T-helper 17 cell (primary cell): ENCODE data around the gene SERPINA5. TPM values are rescaled to one million over a fixed set of nuclear protein-coding genes. Genes with fewer than 3 reads are reported as not detected.
"Not testable (repeated sequence)": the region's sequence is repeated elsewhere in the genome, so short reads cannot be mapped to it uniquely, and the experiment has no call there.

ENCODE experiments used
- ATAC-seq: fragments of 150-1000 bp; cut with Tn5 transposase; 2 replicates; pipeline ENCODE4 v1.10.0; 2021; ENCODE audit warnings: mild to moderate bottlenecking, moderate library complexity
- DNase-seq, 3 donors: peaks; one replicate each; pipeline versions ENCODE4 v3.0.0 to v3.0.0-alpha.2; 2020 to 2021
- H3K9me3 ChIP-seq: one replicate; pipeline ENCODE4 v1.7.0; 2013; ENCODE audit warnings: low read length, mild to moderate bottlenecking; ENCODE audit not compliant: control insufficient read depth, poor library complexity, severe bottlenecking
- H3K27ac Mint-ChIP-seq: one replicate; pipeline ENCODE4 v1.8.0; 2022; ENCODE audit warnings: mild to moderate bottlenecking, moderate library complexity, mixed read lengths
- H3K27me3 Mint-ChIP-seq: one replicate; pipeline ENCODE4 v1.8.0; 2022; ENCODE audit warnings: mixed read lengths
- H3K36me3 Mint-ChIP-seq: one replicate; pipeline ENCODE4 v1.8.0; 2022; ENCODE audit warnings: low read depth, mixed read lengths
- H3K4me1 Mint-ChIP-seq: one replicate; pipeline ENCODE4 v1.8.0; 2022; ENCODE audit warnings: mild to moderate bottlenecking, mixed read lengths
- H3K4me3 Mint-ChIP-seq: one replicate; pipeline ENCODE4 v1.8.0; 2022; ENCODE audit warnings: mild to moderate bottlenecking, moderate library complexity, mixed read lengths
- total RNA-seq, 4 donors: library from RNA in 2 of 4; stranded (reverse) in 2 of 4; gene quantifications; one replicate each; pipeline ENCODE4 v1.2.3 and lab custom pipeline; 2022 to 2026

SERPINA5 gene
- total RNA-seq, 2 donors from 2014 or later: not detected

DNA sequence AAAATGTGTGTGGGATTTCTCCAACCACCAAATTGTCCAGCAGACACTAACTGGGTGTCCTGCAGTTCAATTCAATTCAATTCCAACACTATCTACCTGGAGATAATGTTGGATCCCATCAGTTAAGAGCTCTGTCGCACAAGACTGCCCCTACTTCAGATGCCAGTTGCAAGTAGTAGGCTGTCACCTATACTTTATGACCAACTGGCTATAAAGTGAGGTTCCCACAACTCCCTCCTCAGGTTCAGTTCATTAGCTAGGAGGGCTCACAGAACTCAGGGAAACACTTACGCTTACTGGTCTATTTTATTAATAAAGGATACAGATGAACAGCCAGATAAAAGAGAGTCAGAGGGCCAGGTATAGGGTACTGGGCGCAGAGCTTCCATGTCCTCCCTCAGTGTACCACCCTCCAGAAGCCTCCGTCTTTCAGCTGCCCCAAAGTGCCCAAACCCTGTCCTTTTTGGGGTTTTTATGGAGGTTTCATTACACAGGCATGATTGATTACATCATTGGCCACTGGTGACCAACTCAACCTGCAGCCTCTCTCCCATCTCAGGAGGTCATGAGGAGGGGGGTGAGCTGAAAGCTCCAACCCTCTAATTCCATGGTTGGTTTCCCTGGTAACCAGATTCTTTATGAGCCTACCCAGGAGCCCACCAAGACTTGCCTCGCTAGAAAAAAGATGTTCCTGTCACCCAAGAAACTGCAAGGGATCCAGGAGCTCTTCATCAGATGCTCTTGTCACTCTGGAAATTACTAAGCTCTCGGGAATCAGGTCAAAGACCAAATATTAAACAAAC, 7.5 kb upstream of the SERPINA5 start:
- Mint-ChIP-seq H3K36me3 (no peaks in the 10 kb centered on the region), H3K4me3 (no peak overlapping the region)

DNA sequence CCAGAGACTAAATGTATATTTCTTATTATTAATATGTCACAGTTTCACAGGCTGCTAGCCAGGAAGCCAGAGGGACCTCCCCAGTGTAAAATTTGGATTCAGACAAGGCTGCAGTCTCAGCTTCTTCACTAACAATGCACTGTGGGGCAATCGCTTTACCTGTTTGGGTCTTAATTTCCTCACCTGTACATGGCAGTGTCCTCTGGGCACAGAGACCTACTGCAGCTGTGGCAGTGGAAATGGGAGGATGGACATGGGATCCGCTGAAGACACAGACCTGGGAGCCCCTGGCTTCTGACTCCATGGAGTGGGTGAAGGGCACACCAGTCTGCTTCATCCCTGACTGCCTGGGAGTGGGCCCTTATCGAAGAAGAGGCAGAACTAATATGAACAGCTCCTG, 6.9 kb upstream of the SERPINA5 start:
- Mint-ChIP-seq H3K4me3 (no peak overlapping the region), H3K4me1 (no peaks in the 10 kb centered on the region), H3K27ac (no peak overlapping the region), H3K36me3 (no peaks in the 10 kb centered on the region), H3K27me3 (peaks cover 12% of the 10 kb centered on the region)
- no peaks in the 10 kb centered on the region for H3K9me3 ChIP-seq
- ATAC-seq: no peak
- no peak for DNase-seq

More for the DNA sequence above, 7.5 kb upstream of the SERPINA5 start:
- Mint-ChIP-seq H3K27ac (no peak overlapping the region), H3K27me3 (peaks cover 12% of the 10 kb centered on the region), H3K4me1 (no peaks in the 10 kb centered on the region)
- no peak for ATAC-seq
- DNase-seq: no peak
- H3K9me3 ChIP-seq: no peaks in the 10 kb centered on the region

DNA sequence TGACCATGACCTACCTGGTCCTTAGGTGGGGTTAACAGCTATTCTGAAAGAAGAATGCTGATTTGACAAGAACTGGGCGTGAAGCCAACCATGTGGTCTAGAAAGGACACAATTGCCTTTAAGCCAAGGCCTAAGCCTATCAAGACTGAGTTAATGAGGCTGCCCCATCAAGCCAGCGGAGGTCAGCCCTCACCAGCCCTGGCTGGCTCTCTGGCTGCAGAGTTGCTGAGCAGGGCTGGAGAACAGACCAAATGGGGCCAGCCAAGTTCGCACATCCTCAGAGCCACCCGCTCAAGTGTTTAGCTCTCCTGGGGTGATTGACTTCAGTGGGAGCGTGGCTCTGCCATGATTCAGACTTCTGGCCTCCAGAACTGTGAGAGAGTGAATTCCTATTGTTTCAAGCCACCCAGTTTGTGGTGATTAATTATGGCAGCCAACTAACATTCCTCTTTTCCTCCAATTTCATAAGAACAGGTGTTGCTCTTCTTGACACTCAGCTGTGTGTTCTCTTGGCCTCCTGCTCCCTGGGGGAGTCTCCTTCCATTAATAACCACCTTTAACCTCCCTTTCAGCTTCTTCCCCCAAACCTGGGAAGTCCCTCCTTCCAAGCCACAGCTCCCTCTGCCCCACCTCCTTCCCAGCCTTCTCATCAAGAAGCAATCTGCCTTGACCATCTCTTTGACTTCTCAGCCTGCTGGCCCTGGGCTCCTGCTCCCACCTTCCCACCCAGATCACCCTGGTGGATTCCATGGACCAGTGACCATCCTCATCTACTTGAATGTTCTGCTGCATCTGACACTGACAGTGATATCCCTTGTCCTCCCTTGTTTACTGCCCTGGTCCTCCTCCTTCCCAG, 5.3 kb upstream of the SERPINA5 start:
- Mint-ChIP-seq H3K4me3 (no peak overlapping the region), H3K27ac (no peak overlapping the region), H3K27me3 (peaks cover 12% of the 10 kb centered on the region), H3K4me1 (no peaks in the 10 kb centered on the region), H3K36me3 (no peaks in the 10 kb centered on the region)
- no peaks in the 10 kb centered on the region for H3K9me3 ChIP-seq
- DNase-seq (no peak), ATAC-seq (no peak)

DNA sequence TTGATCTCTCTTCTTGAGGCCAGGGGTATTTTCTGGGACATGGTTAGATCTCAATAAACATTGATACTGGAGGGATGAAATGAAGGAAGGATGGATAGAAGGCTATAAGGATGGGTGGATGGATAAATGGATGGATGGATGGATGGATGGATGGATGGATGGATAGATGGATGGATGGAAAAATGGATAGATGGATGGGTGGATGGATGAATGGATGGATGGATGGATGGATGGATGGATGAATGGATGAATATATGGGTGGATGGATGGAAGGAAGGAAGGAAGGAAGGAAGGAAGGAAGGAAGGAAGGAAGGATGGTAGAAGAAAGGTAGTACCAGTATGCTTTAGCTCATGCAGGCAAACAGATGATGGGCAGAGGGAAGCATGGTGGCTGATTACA, 3.8 kb upstream of the SERPINA5 start:
- H3K4me1 Mint-ChIP-seq, DNase-seq, H3K27ac Mint-ChIP-seq, H3K9me3 ChIP-seq, H3K4me3 Mint-ChIP-seq, H3K36me3 Mint-ChIP-seq, ATAC-seq: not testable (repeated sequence)
- peaks cover 20% of the 10 kb centered on the region for H3K27me3 Mint-ChIP-seq

DNA sequence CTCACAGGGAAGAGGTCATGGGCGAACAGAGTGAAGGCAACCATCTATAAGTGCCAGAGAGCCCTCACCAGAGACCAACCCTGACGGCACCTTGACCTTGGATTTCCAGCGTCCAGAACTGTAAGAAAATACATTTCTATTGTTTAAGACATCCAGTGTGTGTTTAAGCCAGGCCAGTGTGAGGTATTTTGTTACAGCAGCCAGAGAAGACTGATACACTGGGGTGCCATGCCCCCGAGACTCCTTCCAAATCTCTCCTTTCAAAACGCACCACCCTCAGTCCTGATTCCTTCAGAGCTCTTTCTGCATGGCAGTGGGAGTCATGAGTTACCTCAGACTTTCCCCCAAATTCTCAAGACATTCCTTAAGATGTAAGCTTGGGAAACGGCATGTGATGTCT, 2.5 kb upstream of the SERPINA5 start:
- Mint-ChIP-seq H3K4me1 (no peaks in the 10 kb centered on the region), H3K4me3 (no peak overlapping the region)

DNA sequence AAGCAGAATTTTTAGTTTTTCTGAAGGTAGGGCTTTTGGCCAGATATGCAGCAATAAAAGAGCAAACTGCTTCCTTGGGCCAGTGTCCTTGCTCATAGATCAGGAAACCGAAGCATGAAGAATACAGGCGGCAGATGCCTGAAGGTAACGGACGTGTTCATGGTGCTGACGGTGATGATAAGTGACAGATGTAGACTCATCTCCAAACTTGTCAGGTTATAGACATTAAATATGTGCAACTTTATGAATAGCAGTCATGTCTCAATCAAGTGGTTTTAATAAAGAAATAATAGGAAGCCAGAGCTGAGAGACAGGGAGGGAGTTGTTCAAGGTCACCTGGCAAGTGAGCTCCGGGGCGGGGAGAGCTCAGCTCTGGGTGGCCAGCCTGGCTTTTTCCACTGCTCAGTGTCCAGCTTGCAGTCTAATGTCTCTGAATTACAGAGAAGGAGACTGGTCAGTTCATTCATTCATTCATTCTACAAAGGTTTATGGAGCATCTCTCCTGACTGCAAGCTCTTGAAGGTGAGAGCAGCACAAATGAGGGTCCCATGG, 1.0 kb downstream of the SERPINA5 start:
- H3K27ac Mint-ChIP-seq: peak overlapping the region; percentile 56

More for the DNA sequence above, 2.5 kb upstream of the SERPINA5 start:
- DNase-seq: no peak
- peaks cover 23% of the 10 kb centered on the region for H3K27me3 Mint-ChIP-seq
- no peak overlapping the region for H3K27ac Mint-ChIP-seq
- no peaks in the 10 kb centered on the region for H3K9me3 ChIP-seq
- no peak for ATAC-seq
- H3K36me3 Mint-ChIP-seq: peaks cover 2% of the 10 kb centered on the region

DNA sequence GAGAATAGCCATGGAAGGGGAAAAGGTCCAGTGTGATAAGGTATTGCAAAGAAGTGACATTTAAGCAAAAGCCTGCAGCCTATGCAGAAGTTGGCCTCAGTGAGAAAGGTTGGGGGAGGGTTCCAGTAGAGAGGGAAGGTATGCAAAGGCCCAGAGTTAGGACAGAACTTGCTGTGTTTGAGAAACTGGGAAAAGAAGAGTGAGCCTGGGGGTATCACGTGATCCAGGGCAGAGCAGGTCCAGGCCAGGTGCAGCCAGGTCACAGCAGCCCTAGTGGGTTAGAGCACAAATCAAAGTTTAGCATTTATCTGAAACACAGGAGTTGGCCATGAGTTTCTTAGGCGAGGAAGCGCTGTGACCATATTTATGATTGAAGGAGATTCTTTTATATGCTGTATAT, 1.6 kb downstream of the SERPINA5 start:
- DNase-seq: no peak
- ATAC-seq: no peak
- Mint-ChIP-seq H3K36me3 (peaks cover 2% of the 10 kb centered on the region), H3K4me1 (no peaks in the 10 kb centered on the region), H3K27ac (peak overlapping the region; percentile 56), H3K27me3 (peaks cover 44% of the 10 kb centered on the region), H3K4me3 (no peak overlapping the region)
- H3K9me3 ChIP-seq: no peaks in the 10 kb centered on the region

More for the DNA sequence above, 1.0 kb downstream of the SERPINA5 start:
- no peaks in the 10 kb centered on the region for H3K4me1 Mint-ChIP-seq
- ATAC-seq (no peak), DNase-seq (no peak)
- H3K4me3 Mint-ChIP-seq: no peak overlapping the region
- no peaks in the 10 kb centered on the region for H3K9me3 ChIP-seq
- H3K27me3 Mint-ChIP-seq: peaks cover 38% of the 10 kb centered on the region
- peaks cover 2% of the 10 kb centered on the region for H3K36me3 Mint-ChIP-seq

DNA sequence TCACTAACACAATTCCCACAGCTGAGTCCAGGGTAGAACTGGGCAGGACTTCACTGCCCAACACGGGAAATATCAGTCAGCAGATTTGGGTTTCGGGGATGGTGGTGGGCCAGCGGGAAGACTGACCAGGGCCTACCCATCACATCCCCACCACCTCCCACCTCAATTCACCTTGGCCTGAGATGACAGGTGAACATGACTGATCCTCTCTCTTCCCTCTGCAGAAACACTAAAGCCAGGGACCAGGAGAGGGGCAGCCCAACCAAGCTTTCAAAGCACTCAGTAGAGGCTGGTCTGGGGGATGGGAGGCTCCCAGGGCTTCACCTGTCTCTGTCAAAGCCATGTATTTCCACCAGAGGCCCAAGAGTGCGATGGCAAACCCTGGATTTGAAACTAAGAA, 2.3 kb downstream of the SERPINA5 start:
- ATAC-seq (no peak), DNase-seq (no peak)
- Mint-ChIP-seq H3K27ac (no peak overlapping the region), H3K27me3 (peaks cover 45% of the 10 kb centered on the region), H3K4me3 (no peak overlapping the region), H3K4me1 (no peaks in the 10 kb centered on the region), H3K36me3 (peaks cover 2% of the 10 kb centered on the region)
- H3K9me3 ChIP-seq: no peaks in the 10 kb centered on the region

DNA sequence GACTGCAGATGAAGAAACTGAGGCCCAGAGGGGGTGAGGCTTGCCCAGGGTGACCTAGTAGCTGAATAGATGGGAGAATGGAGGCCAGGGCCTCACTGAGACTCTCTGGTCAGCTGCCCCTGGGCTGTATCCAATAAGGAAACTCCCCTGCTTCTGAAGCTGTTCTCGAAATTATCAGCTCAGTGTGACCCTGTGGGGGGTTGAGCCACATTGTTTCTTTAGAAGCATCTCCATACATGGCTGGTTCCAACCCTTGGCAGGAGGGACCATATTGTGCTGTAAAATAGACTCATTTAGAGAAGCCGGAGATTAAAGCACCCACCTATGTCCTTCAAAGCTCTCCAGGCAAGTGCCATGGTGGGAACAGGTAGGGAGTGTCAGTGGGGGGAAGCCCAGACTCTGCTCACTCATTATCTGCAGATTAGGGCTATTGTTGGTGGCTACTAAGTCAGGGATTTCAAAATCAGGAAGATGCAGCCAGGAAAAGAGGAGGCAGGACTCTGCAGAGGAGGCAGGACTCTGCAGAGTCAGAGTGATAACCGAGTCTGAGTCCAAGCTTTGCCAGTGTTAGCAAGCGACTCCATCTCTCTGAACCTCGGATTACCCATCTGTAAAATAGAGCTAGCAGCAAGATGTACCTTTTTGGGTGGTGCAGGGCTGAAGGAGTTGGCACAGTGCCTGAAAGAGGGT, 3.5 kb downstream of the SERPINA5 start:
- Mint-ChIP-seq H3K4me3 (no peak overlapping the region), H3K36me3 (peaks cover 2% of the 10 kb centered on the region), H3K4me1 (no peaks in the 10 kb centered on the region), H3K27me3 (peaks cover 45% of the 10 kb centered on the region), H3K27ac (no peak overlapping the region)
- DNase-seq (no peak), ATAC-seq (no peak)
- H3K9me3 ChIP-seq: no peaks in the 10 kb centered on the region

DNA sequence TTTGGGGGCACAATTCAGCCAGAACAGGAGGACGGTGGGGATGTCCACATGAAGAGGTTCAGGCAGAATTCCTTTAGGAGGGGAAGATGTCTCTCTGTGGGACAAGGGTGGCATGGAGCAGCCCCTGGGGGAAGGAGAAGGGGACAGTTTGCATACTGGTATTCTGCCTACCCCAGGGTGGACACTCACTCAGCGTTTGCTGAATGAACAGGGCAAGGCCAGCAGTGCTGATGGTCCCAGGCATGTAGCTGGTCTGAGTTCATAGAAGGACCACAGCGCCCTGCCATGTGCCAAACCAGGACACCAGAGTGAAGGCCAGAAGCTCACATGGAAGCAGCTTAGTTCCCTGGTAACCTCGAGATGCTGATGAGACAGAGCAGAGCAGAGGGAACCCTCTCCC, 5.4 kb downstream of the SERPINA5 start:
- no peaks in the 10 kb centered on the region for H3K9me3 ChIP-seq
- DNase-seq (no peak), ATAC-seq (no peak)
- Mint-ChIP-seq H3K27ac (no peak overlapping the region), H3K36me3 (peaks cover 2% of the 10 kb centered on the region), H3K27me3 (peaks cover 45% of the 10 kb centered on the region), H3K4me1 (no peaks in the 10 kb centered on the region), H3K4me3 (no peak overlapping the region)

DNA sequence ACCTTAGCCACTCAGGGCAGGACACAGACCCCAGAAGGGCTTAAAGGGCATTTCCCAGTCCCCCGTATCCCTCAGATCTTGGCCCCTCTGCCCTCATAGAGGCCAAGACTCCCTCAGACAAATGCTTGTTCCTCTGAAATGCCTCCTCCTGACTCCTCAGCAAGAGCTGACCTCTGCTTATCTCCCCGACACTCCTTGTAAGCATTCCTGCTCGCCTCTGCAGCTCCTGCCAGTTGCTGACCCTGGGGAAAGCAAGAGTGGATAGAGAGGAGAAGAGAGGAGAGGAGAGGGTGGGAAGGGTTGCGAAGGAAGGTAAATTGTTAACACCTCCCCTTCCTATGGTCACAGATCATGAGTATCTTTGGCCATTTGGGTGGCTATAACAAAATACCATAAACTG, 7.1 kb downstream of the SERPINA5 start:
- Mint-ChIP-seq H3K27ac (no peak overlapping the region), H3K4me1 (no peaks in the 10 kb centered on the region), H3K36me3 (no peaks in the 10 kb centered on the region), H3K4me3 (no peak overlapping the region), H3K27me3 (peaks cover 28% of the 10 kb centered on the region)
- ATAC-seq (no peak), DNase-seq (no peak)
- no peaks in the 10 kb centered on the region for H3K9me3 ChIP-seq

DNA sequence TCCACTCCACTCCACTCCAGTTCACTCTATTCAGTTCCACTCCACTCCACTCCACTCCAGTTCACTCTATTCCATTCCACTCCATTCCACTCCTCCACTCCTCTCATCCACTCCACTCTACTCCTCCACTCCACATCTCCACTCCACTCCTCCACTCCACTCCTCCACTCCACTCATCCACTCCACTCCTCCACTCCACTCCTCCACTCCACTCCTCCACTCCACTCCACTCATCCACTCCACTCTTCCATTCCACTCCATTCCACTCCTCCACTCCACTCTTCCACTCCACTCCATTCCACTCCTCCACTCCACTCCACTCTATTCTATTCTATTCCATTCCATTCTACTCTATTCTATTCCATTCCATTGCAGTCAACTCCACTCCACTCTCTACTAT, 9.8 kb downstream of the SERPINA5 start:
- H3K27ac Mint-ChIP-seq: no peak overlapping the region
- H3K36me3 Mint-ChIP-seq: no peaks in the 10 kb centered on the region
- H3K4me1 Mint-ChIP-seq: no peaks in the 10 kb centered on the region
- no peak for ATAC-seq
- no peaks in the 10 kb centered on the region for H3K9me3 ChIP-seq
- H3K27me3 Mint-ChIP-seq: peaks cover 38% of the 10 kb centered on the region
- no peak overlapping the region for H3K4me3 Mint-ChIP-seq
- DNase-seq: no peak

DNA sequence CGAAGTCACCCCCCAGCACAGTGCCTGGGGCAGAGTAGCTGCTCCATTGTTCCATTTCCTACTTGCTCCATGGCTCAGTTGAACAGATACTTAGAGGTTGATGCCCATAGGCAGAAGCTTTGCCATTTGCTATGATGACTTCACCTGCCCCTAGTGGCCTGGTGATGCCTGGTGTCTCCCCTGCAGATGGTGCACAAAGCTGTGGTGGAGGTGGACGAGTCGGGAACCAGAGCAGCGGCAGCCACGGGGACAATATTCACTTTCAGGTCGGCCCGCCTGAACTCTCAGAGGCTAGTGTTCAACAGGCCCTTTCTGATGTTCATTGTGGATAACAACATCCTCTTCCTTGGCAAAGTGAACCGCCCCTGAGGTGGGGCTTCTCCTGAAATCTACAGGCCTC, 10.6 kb downstream of the SERPINA5 start:
- ATAC-seq (no peak), DNase-seq (no peak)
- no peaks in the 10 kb centered on the region for H3K36me3 Mint-ChIP-seq
- no peaks in the 10 kb centered on the region for H3K9me3 ChIP-seq
- H3K27me3 Mint-ChIP-seq: peaks cover 44% of the 10 kb centered on the region
- H3K4me1 Mint-ChIP-seq: no peaks in the 10 kb centered on the region
- no peak overlapping the region for H3K4me3 Mint-ChIP-seq
- H3K27ac Mint-ChIP-seq: no peak overlapping the region
